H1 (cell line): ENCODE data around the gene LACTB. TPM values are rescaled to one million over a fixed set of nuclear protein-coding genes. Genes with fewer than 3 reads are reported as not detected.

Experiments
- CTCF ChIA-PET: fragments of 300-600 bp; sonication (Branson Sonifier 250); formaldehyde crosslinking; loops from one replicate; lab custom pipeline; 2021; ENCODE audit not compliant: partially characterized antibody; lab: Charles Lee
- POLR2A ChIA-PET: fragments of 300-600 bp; sonication (Branson Sonifier 250); formaldehyde crosslinking; loops from one replicate; lab custom pipeline; 2021; ENCODE audit warnings: inconsistent platforms; ENCODE audit not compliant: partially characterized antibody; lab: Charles Lee
- DNase-seq, 2 experiments: peaks; one replicate each; pipeline versions ENCODE4 v3.0.0 to v3.0.0-alpha.2; 2010 to 2022; ENCODE audit warnings: low spot score in 2 of 2, low read depth in 1 of 2, mixed read lengths in 1 of 2
- FAIRE-seq: peaks from 2 replicates; lab custom pipeline; 2011; peaks lifted over from hg19 to GRCh38; lab: Jason Lieb, UNC
- H2AFZ ChIP-seq: 2 replicates; pipeline ENCODE4 v1.8.1; 2012; ENCODE audit warnings: low read length, inconsistent platforms
- H2AK5ac ChIP-seq: 2 replicates; pipeline ENCODE4 v1.6.1; 2013; ENCODE audit warnings: low read depth, low read length
- H2BK120ac ChIP-seq: replicated peaks from 2 replicates; pipeline ENCODE3; 2013; ENCODE audit warnings: low read depth, low read length, inconsistent platforms
- H2BK12ac ChIP-seq: 2 replicates; pipeline ENCODE4 v1.6.1; 2013; ENCODE audit warnings: low read depth, low read length
- H2BK15ac ChIP-seq: 2 replicates; pipeline ENCODE4 v1.6.1; 2013; ENCODE audit warnings: low read length
- H2BK20ac ChIP-seq: 2 replicates; pipeline ENCODE4 v1.6.1; 2013; ENCODE audit warnings: low read length
- H2BK5ac ChIP-seq: 2 replicates; pipeline ENCODE4 v1.6.1; 2013; ENCODE audit warnings: low read depth, low read length
- H3K14ac ChIP-seq: 2 replicates; pipeline ENCODE4 v1.6.1; 2013; ENCODE audit warnings: inconsistent platforms; ENCODE audit not compliant: insufficient read length
- H3K18ac ChIP-seq: 2 replicates; pipeline ENCODE4 v1.6.1; 2013; ENCODE audit warnings: low read length; ENCODE audit errors: extremely low read depth
- H3K23ac ChIP-seq: 2 replicates; pipeline ENCODE4 v1.6.1; 2013; ENCODE audit warnings: inconsistent platforms; ENCODE audit not compliant: insufficient read length
- H3K23me2 ChIP-seq: 2 replicates; pipeline ENCODE4 v1.6.1; 2013; ENCODE audit warnings: low read depth, low read length
- H3K27ac ChIP-seq: 2 replicates; pipeline ENCODE4 v1.6.1; 2011; ENCODE audit warnings: low read depth, low read length, inconsistent platforms
- H3K27me3 ChIP-seq, 4 experiments: replicated peaks in 1 of 4; 1 replicate in 1 of 4; 2 replicates in 3 of 4; pipeline versions ENCODE4 v1.6.1 to v1.8.1; 2011 to 2013; ENCODE audit warnings: low read length in 3 of 4, mild to moderate bottlenecking in 3 of 4, inconsistent platforms in 2 of 4, mixed read lengths in 2 of 4, moderate library complexity in 1 of 4; ENCODE audit not compliant: control insufficient read depth in 3 of 4, insufficient read depth in 3 of 4; ENCODE audit errors: extremely low read depth in 1 of 4
- H3K36me3 ChIP-seq, 4 experiments: 2 replicates each; pipeline versions ENCODE4 v1.6.1 to v1.8.1; 2011 to 2013; ENCODE audit warnings: mild to moderate bottlenecking in 4 of 4, low read length in 3 of 4, moderate library complexity in 2 of 4, control low read depth in 1 of 4, inconsistent platforms in 1 of 4; ENCODE audit not compliant: insufficient read depth in 4 of 4, control insufficient read depth in 2 of 4
- H3K4ac ChIP-seq: replicated peaks from 2 replicates; pipeline ENCODE3; 2013; ENCODE audit warnings: low read length, low read depth, mixed read lengths, inconsistent platforms; ENCODE audit not compliant: insufficient read length
- H3K4me1 ChIP-seq, 4 experiments: replicated peaks in 1 of 4; 1 replicate in 1 of 4; 2 replicates in 3 of 4; pipeline versions ENCODE4 v1.6.1 to v1.8.1; 2011 to 2013; ENCODE audit warnings: low read length in 3 of 4, inconsistent platforms in 2 of 4, mixed read lengths in 1 of 4; ENCODE audit not compliant: insufficient read depth in 4 of 4, control insufficient read depth in 3 of 4
- H3K4me2 ChIP-seq, 2 experiments: 2 replicates each; pipeline versions ENCODE4 v1.6.1 to v1.8.1; 2011 to 2013; ENCODE audit warnings: low read depth in 2 of 2, low read length in 2 of 2, control low read depth in 1 of 2, inconsistent platforms in 1 of 2, mild to moderate bottlenecking in 1 of 2; ENCODE audit not compliant: insufficient read depth in 1 of 2
- H3K4me3 ChIP-seq, 4 experiments: fragments of 200-600, 300-600 bp in 1 of 4; sonication (generic), shearing (Covaris generic), sonication (Bioruptor Twin) in 1 of 4; 2 replicates each; pipeline versions ENCODE4 v1.5.1 to v1.8.1; 2011 to 2016; ENCODE audit warnings: low read length in 4 of 4, low read depth in 3 of 4, control low read depth in 2 of 4, inconsistent platforms in 2 of 4, mild to moderate bottlenecking in 2 of 4, mixed read lengths in 1 of 4, moderate library complexity in 1 of 4; ENCODE audit not compliant: insufficient read depth in 2 of 4; ENCODE audit errors: extremely low read depth in 1 of 4
- H3K56ac ChIP-seq: replicated peaks from 2 replicates; pipeline ENCODE3; 2013; ENCODE audit warnings: low read depth, mild to moderate bottlenecking, mixed read lengths, low read length, inconsistent platforms; ENCODE audit not compliant: insufficient read length
- H3K79me1 ChIP-seq: 2 replicates; pipeline ENCODE4 v1.6.1; 2013; ENCODE audit warnings: low read depth, low read length, control low read depth
- H3K79me2 ChIP-seq, 2 experiments: 2 replicates each; pipeline versions ENCODE4 v1.6.1 to v1.8.1; 2012 to 2013; ENCODE audit warnings: low read length in 2 of 2, mild to moderate bottlenecking in 2 of 2, inconsistent platforms in 1 of 2; ENCODE audit not compliant: insufficient read depth in 2 of 2, control insufficient read depth in 1 of 2
- H3K9ac ChIP-seq, 4 experiments: replicated peaks in 1 of 4; 1 replicate in 1 of 4; 2 replicates in 3 of 4; pipeline versions ENCODE4 v1.6.1 to v1.8.1; 2011 to 2013; ENCODE audit warnings: low read depth in 3 of 4, low read length in 3 of 4, control low read depth in 2 of 4, mild to moderate bottlenecking in 2 of 4, moderate library complexity in 2 of 4, inconsistent platforms in 1 of 4; ENCODE audit errors: extremely low read depth in 1 of 4
- H3K9me3 ChIP-seq, 2 experiments: 2 replicates each; pipeline versions ENCODE4 v1.6.1 to v1.8.1; 2012 to 2013; ENCODE audit warnings: mild to moderate bottlenecking in 2 of 2, moderate library complexity in 2 of 2, control low read depth in 1 of 2, inconsistent platforms in 1 of 2, low read depth in 1 of 2, low read length in 1 of 2, mixed read lengths in 1 of 2; ENCODE audit not compliant: insufficient read depth in 2 of 2
- H4K20me1 ChIP-seq, 2 experiments: replicated peaks in 1 of 2; 2 replicates each; pipeline versions ENCODE3 to v1.8.1; 2011 to 2013; ENCODE audit warnings: inconsistent platforms in 2 of 2, low read length in 2 of 2, mild to moderate bottlenecking in 1 of 2; ENCODE audit not compliant: insufficient read depth in 2 of 2, control insufficient read depth in 1 of 2
- H4K5ac ChIP-seq: 2 replicates; pipeline ENCODE4 v1.6.1; 2013; ENCODE audit warnings: low read length, low read depth, mixed read lengths, inconsistent platforms; ENCODE audit not compliant: insufficient read length
- H4K8ac ChIP-seq: 2 replicates; pipeline ENCODE4 v1.8.0; 2013; ENCODE audit warnings: mild to moderate bottlenecking, moderate library complexity, low read length, inconsistent platforms; ENCODE audit not compliant: insufficient read depth; ENCODE audit errors: extremely low read depth
- H4K91ac ChIP-seq: replicated peaks from 2 replicates; pipeline ENCODE3; 2013; ENCODE audit warnings: low read length, mixed read lengths, inconsistent platforms; ENCODE audit not compliant: insufficient read length
- ATF3 ChIP-seq: IDR thresholded peaks from 2 replicates; pipeline ENCODE4 v1.6.1; 2011; ENCODE audit warnings: low read depth, mild to moderate bottlenecking, low read length; ENCODE audit not compliant: insufficient read depth
- BCL11A ChIP-seq, 2 experiments: IDR thresholded peaks; one replicate each; pipeline ENCODE4 v1.6.1; 2011; ENCODE audit warnings: low read depth in 2 of 2, low read length in 2 of 2, mild to moderate bottlenecking in 2 of 2
- CEBPB ChIP-seq: IDR thresholded peaks from 2 replicates; pipeline ENCODE4 v1.6.1; 2012; ENCODE audit warnings: low read depth, low read length
- E2F6 ChIP-seq: IDR thresholded peaks from 2 replicates; pipeline ENCODE4 v1.6.1; 2012; ENCODE audit warnings: inconsistent platforms
- EGR1 ChIP-seq: IDR thresholded peaks from 2 replicates; pipeline ENCODE4 v1.6.1; 2011; ENCODE audit warnings: low read depth, low read length, borderline replicate concordance
- GABPA ChIP-seq: IDR thresholded peaks from 2 replicates; pipeline ENCODE4 v1.6.1; 2011; ENCODE audit warnings: mild to moderate bottlenecking, low read length, moderate library complexity, borderline replicate concordance; ENCODE audit not compliant: insufficient read depth
- NRF1 ChIP-seq: IDR thresholded peaks from 2 replicates; pipeline ENCODE4 v1.6.1; 2011; ENCODE audit warnings: mild to moderate bottlenecking, low read depth, low read length, improper control_type of control experiment
- PHF8 ChIP-seq: fragments of 200-600 bp; sonication (generic); conservative IDR thresholded peaks from 2 replicates; pipeline ENCODE4 v1.7.1; 2012; ENCODE audit warnings: low read depth, mild to moderate bottlenecking, inconsistent platforms, low read length, moderate library complexity
- RAD21 ChIP-seq, 2 experiments: IDR thresholded peaks in 1 of 2; conservative IDR thresholded peaks in 1 of 2; 2 replicates each; pipeline ENCODE4 v1.6.1; 2011; ENCODE audit warnings: low read depth in 2 of 2, low read length in 2 of 2, improper control_type of control experiment in 1 of 2, inconsistent platforms in 1 of 2, mild to moderate bottlenecking in 1 of 2, moderate library complexity in 1 of 2
- RFX5 ChIP-seq: IDR thresholded peaks from 2 replicates; pipeline ENCODE4 v1.6.1; 2011; ENCODE audit warnings: low read depth, low read length, improper control_type of control experiment, borderline replicate concordance
- SAP30 ChIP-seq: fragments of 300-600 bp; sonication (generic); IDR thresholded peaks from 2 replicates; pipeline ENCODE4 v1.7.1; 2012; ENCODE audit warnings: low read length, moderate library complexity, mild to moderate bottlenecking, inconsistent platforms; ENCODE audit not compliant: insufficient read depth, insufficient replicate concordance
- TAF1 ChIP-seq: IDR thresholded peaks from 2 replicates; pipeline ENCODE4 v1.6.1; 2011; ENCODE audit warnings: mild to moderate bottlenecking, low read depth, low read length
- TBP ChIP-seq: IDR thresholded peaks from 2 replicates; pipeline ENCODE4 v1.6.1; 2011; ENCODE audit warnings: low read depth, low read length, improper control_type of control experiment
- WGBS, 2 experiments: shearing (Covaris generic) in 1 of 2; methylation state at CpG; one replicate each; pipeline versions ENCODE4 v1.1.6 to v1.1.7; 2013 to 2015; ENCODE audit warnings: low lambda C conversion rate in 2 of 2, mixed read lengths in 2 of 2, inconsistent platforms in 1 of 2, low coverage in 1 of 2, missing lambda C conversion rate in 1 of 2; ENCODE audit not compliant: insufficient replicate concordance in 2 of 2, insufficient coverage in 1 of 2, insufficient read length in 1 of 2; ENCODE audit errors: extremely low coverage in 1 of 2, missing lambda C conversion rate in 1 of 2; 5-methylcytosine and 5-hydroxymethylcytosine counted together
- polyA plus RNA-seq, 7 experiments: library from polyadenylated mRNA; depleted of rRNA in 3 of 7; stranded (reverse) in 5 of 7; unstranded in 2 of 7; fragments of >200 nt in 5 of 7; fragments of 200-250 nt in 2 of 7; gene quantifications; 1 replicate in 5 of 7; 2 replicates in 1 of 7; 4 replicates in 1 of 7; pipeline versions ENCODE4 v1.2.1 to v1.2.3, GENCODE V29; 2011 to 2013; ENCODE audit warnings: missing spikeins in 2 of 7, mixed read lengths in 2 of 7
- total RNA-seq: library from RNA; stranded (reverse); fragmentation: NEBNext Ultra II Directional; extraction: Animal tissue kit (Norgen Biotek cat#: 25700); gene quantifications from 2 replicates; pipeline ENCODE4 v1.2.1, GENCODE V29; 2021

Gene LACTB
- total and polyA plus RNA-seq, 2 of the 8 experiments (the other 6 are each of a cell fraction or from before 2014, with no cell fraction given), result 5.8 to 14.9 TPM

DNA sequence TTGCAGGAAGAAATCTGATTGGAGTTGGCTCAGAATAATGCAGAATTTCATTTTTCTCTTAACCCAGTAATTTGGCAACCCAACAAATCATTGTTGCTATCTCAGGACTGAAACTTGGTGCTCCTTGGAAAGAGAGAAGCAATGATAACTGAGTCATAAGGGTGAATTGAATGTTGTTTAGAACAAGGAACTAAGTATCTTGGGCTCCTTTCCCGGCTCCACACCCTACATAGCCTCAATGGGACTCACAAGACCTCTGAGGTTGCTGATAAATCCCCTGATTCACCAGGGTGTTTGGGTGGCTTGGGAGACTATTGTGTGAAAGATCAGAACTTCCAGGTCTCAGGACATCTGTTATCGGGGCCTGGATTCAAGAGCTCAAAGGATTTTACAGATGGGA lies 60.0 kb downstream of the LACTB start:
- Histone ChIP-seq H3K4me1 (no peaks in the 10 kb centered on the region), H2BK5ac (no peak overlapping the region), H3K9ac (no peak overlapping the region), H2BK15ac (no peak overlapping the region), H3K18ac (no peak overlapping the region), H2BK20ac (no peak overlapping the region), H3K27me3 (no peaks in the 10 kb centered on the region), H3K27ac (no peak overlapping the region), H3K23ac (no peak overlapping the region), H2BK120ac (no peak overlapping the region), H3K79me2 (no peaks in the 10 kb centered on the region), H3K36me3 (no peaks in the 10 kb centered on the region), H4K8ac (no peak overlapping the region), H4K5ac (no peak overlapping the region), H3K4me3 (no peak overlapping the region), H3K4me2 (no peak overlapping the region), H4K91ac (no peak overlapping the region), H3K56ac (no peak overlapping the region), H3K9me3 (no peaks in the 10 kb centered on the region), H3K14ac (no peak overlapping the region), H2BK12ac (no peak overlapping the region), H3K23me2 (no peaks in the 10 kb centered on the region), H3K79me1 (no peaks in the 10 kb centered on the region), H2AK5ac (no peak overlapping the region), H3K4ac (no peak overlapping the region), H2AFZ (no peak overlapping the region), H4K20me1 (no peaks in the 10 kb centered on the region)
- no peak for DNase-seq
- no peak for FAIRE-seq
- 92% methylated on average over 2 of the region's 2 CpGs; no CpG with 5 or more reads in 1 of the 2 experiments for WGBS, 2 experiments
- POLR2A ChIA-PET, result interaction anchor here (1.5 kb wide), 1 partner anchor 79 kb away, joined by 5 read pairs; no protein-coding TSS in a partner anchor
- CTCF ChIA-PET, result interaction anchor here (1.0 kb wide), 1 partner anchor 20 kb away, joined by 3 read pairs; no protein-coding TSS in a partner anchor
- TF ChIP-seq SAP30 (no peak), GABPA (no peak), PHF8 (no peak), TBP (no peak), E2F6 (no peak), BCL11A (IDR thresholded peaks at IDR 0.05; ENCODE audit: low read depth in 2 of 2, low read length in 2 of 2) (no peak), RFX5 (no peak), NRF1 (no peak), TAF1 (no peak), RAD21 (IDR thresholded peaks at IDR 0.05 in 1 of 2, conservative IDR thresholded peaks at IDR 0.05 in 1 of 2; ENCODE audit: low read depth in 2 of 2, low read length in 2 of 2) (no peak), CEBPB (no peak), EGR1 (no peak), ATF3 (no peak)
